Skin of body (tissue), 2 donors: ENCODE results near the gene POLE. TPM values are rescaled to one million over a fixed set of nuclear protein-coding genes. Genes with fewer than 3 reads are reported as not detected.

Experiments
- DNase-seq: peaks from one replicate; lab custom pipeline; 2025; lab: John Stamatoyannopoulos, UW
- total RNA-seq: library from RNA; depleted of rRNA; stranded (reverse); fragments of >200 nt; gene quantifications from one replicate; pipeline ENCODE4 v1.2.3, GENCODE V29; 2014

Gene POLE
- total RNA-seq, 1 donor from 2014 or later = 68.9 TPM

GRCh38 chr12:132686825-132687210, 324 bp downstream of the POLE start:
- DNase-seq = peak; percentile 39

GRCh38 chr12:132685400-132685799, 1.7 kb downstream of the POLE start:
- DNase-seq = no peak

GRCh38 chr12:132677492-132677891, 9.7 kb downstream of the POLE start:
- DNase-seq = no peak

- no peak for DNase-seq
Observed at GRCh38 chr12:132675757-132676432, 11.2 kb downstream of the POLE start.

DNA sequence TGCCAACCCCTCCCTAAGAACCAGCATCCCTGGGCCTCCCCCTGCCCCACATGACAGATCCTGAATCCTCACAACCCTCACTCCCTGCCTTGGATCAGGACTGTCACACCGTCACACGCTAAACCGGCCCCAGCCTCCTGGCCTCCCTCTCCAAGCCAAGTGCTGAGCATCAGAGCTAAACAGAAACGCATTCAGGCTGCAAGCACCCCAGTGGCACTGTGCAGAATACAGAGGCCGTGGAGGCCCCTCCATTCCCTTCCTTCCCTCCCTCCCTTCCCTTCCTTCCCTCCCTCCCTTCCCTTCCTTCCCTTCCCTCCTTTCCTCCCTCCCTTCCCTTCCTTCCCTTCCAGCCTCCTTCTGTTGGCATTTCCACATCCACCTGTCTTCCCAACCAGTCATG, 12.6 kb downstream of the POLE start:
- DNase-seq = no peak

DNA sequence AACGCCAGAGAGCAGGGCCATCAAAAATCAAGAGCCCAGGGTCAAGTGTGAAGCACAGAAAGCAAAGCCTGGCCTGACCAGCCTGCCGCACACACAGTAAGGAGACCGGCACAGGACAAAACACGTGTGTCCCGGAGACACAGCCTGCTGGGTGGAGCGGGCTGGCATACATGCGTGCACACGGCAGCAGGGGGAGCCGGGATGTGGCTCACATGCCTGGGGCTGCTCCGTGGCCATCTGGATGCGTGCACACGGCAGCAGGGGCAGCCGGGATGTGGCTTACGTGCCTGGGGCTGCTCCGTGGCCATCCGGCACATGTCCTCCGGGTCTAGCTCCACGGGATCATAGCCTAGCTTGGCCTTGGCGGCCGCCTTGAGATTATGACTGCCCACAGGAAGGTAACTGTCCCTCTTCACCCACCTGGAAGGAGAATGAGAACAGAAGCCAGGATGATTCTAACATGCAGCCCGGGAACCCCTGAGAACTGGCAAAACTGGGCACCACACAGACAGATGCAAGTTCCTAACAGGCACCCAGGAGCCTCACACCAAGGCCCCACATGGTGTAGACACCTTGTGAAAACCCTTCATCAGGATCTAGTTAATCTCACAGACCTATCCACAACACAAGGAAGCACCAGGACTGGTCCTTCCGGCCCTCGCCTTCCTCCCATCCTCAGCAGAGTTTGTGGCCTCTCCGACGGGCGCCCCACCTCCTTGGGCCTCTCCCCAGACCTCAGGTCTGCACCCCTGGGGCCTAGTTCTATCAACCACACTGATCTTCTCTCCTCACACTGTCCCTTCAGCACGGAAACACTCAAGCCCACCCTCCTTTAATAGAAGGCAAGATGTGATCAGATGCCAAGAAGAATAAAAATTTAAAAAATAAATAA, 13.6 kb downstream of the POLE start:
- DNase-seq = no peak

- no peak for DNase-seq
Observed at GRCh38 chr12:132672678-132673077, 14.5 kb downstream of the POLE start.

DNA sequence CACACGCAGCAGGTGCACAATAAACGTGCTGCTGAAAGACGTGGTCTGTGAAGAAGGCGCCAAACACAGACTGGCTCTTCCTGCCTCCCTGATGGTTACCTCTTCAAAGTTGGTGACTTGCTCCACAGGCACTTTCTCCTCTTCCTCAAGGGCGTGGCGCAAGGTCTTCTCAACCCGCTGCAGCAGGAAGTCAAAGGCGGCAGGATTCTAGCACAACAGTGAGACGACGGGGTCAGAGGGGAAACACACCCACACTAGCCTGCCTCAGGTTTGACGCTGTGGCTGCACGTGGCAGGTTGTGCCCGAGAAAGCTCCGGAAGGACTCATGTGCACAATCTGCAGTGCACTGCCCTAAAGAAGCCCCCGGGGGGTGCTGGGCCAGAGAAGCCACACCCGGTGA, 15.0 kb downstream of the POLE start:
- DNase-seq = no peak

DNA sequence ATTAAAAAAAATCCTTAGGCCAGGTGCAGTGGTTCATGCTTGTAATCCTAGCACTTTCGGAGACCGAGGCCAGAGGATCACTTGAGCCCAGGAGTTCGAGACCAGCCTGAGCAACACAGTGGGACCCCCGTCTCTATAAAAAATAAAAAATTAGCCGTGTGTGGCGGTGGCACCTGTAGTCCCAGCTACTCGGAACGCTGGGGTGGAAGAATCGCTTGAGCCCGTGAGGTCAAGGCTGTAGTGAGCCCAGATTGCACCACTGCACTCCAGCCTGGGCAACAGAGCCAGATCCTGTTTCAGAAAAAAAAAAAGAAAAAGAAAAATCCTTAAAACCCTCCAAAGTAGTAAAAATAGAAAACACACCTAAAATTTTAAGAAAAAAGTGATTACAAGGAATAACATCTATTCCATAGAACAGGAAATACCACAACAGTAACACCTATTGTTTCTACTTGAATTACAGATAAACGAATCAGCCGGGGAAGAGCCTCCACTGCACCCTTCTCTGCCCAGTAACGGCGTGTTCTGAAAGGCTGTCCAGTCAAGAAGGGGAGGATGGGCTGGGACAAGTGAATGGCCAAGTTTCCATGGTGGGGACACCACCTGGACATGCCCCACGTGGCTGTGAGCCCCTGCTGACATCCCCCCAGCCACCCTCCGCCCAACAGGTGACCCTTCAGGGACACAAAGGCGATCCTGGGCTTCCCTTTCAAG, 17.8 kb downstream of the POLE start:
- DNase-seq = no peak

- DNase-seq = no peak
Observed at GRCh38 chr12:132668191-132669088, 18.7 kb downstream of the POLE start.

DNA sequence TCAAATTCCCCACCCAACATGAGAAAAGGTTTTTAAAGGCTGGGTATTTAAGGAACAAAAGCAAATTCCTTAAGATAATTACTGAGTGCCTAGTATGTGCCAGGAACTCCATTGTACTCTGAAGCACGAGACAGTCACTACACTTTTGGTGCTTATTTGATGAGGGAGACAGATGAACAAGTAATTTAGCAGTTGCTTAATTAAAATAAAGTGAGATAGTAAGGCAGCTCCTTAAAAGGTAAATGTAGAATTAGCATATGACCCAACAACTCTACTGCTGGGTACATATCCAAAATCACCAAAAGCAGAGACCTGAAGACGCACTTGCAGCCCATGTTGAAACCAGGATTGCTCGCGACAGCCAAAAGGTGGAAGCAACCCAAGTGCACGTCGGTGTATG, 21.3 kb downstream of the POLE start:
- no peak for DNase-seq

- DNase-seq = no peak
Observed at GRCh38 chr12:132665149-132665491, 22.0 kb downstream of the POLE start.

- no peak for DNase-seq
Observed at GRCh38 chr12:132664206-132665148, 22.7 kb downstream of the POLE start.

- DNase-seq = no peak
Observed at GRCh38 chr12:132662901-132663755, 24.0 kb downstream of the POLE start.

GRCh38 chr12:132661972-132662371, 25.2 kb downstream of the POLE start:
- no peak for DNase-seq

DNA sequence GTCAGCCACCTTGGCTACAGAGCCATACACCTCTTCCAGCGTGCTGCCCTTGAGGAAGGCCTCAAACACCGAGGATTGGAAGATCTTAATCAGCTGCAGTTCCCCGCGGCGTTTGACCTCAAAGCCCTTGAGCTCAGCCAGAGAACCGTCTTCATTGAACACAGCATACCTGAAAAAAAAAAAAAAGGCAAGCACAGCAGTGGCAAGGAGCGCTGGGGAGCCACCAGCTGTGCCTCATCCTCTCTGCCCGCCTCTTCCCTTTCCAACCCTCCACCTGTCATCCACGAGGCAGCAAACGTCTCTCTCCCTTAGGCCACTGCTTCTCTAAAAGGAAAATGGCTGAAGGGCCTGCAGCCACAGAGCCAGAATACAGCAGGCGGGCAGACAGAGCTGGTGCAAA, 26.1 kb downstream of the POLE start:
- DNase-seq = no peak

DNA sequence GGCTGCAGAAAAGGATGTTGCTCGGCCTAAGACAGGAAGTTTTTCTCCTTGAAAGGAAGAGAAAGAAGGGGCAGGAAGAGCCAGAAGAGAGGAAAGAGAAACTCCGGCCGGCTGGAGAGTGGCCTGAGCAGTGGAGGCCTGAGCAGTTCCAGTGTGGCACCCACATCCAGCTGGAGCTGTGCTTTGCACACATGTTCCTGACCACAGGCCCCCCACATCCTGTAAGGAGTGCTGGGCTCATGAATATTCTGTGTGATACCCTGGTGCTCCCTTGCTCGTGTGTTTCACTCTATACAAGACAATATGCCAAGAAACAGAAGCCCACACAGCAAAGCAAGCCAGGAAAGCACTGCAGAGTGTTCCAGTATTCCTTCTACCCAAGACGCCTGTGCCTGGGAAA, 27.1 kb downstream of the POLE start:
- no peak for DNase-seq

GRCh38 chr12:132659146-132659545, 28.0 kb downstream of the POLE start:
- DNase-seq = no peak
